Measurements from ENCODE around the gene KCNH1. TPM values are rescaled to one million over a fixed set of nuclear protein-coding genes. Genes with fewer than 3 reads are reported as not detected.
"Not testable (repeated sequence)": the region's sequence is repeated elsewhere in the genome, so short reads cannot be mapped to it uniquely, and the experiment has no call there.

KCNH1 gene
- total and polyA plus RNA-seq, 2 of the 4 experiments (the other 2 are of a cell fraction), result 0.27 to 0.54 TPM

DNA sequence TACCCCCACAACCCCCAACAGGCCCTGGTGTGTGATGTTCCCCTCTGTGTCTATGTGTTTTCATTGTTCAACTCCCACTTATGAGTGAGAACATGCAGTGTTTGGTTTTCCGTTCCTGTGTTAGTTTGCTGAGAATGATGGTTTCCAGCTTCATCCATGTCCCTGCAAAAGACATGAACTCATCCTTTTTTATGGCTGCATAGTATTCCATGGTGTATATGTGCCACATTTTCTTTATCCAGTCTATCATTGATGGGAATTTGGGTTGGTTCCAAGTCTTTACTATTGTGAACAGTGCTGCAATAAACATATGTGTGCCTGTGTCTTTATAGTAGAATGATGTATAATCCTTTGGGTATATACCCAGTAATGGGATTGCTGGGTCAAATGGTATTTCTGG is 122.8 kb downstream of the KCNH1 start:
- H3K27me3 ChIP-seq (ENCODE audit: control insufficient read depth, insufficient read depth, low read length); H4K8ac ChIP-seq (ENCODE audit: low read depth in 2 of 2, low read length in 2 of 2); POLR2A ChIA-PET (ENCODE audit: unreplicated experiment); H2BK120ac ChIP-seq (ENCODE audit: low read depth, low read length); DNase-seq; in situ Hi-C loops (cut with MboI; ENCODE audit: low sequenced_read_pairs); ATAC-seq (ENCODE audit: low read depth); H3K4me1 ChIP-seq (ENCODE audit: control insufficient read depth, insufficient read depth, low read length); H3K9me3 ChIP-seq (ENCODE audit: control insufficient read depth, insufficient read depth, low read length); H3K79me1 ChIP-seq (ENCODE audit: low read depth in 1 of 2, low read length in 2 of 2); H4K91ac ChIP-seq (ENCODE audit: insufficient read depth, low read depth, low read length); intact Hi-C loops (cut with micrococcal nuclease); H3K23ac ChIP-seq (ENCODE audit: low read depth, low read length); H2AK9ac ChIP-seq (replicated peaks; ENCODE audit: low read depth, low read length, poor library complexity); H2AK5ac ChIP-seq (ENCODE audit: low read depth, low read length); H4K5ac ChIP-seq (ENCODE audit: low read depth, low read length); H3K9ac ChIP-seq (ENCODE audit: low read depth, low read length); H3K4me3 ChIP-seq (ENCODE audit: insufficient read depth, low read depth, low read length); BruUV-seq (replicated peaks); H3K56ac ChIP-seq (ENCODE audit: extremely low read depth, insufficient read depth, low read length); H3K14ac ChIP-seq (replicated peaks; ENCODE audit: low read depth, low read length); H3K4me2 ChIP-seq (ENCODE audit: low read depth, low read length); CTCF ChIA-PET; H4K20me1 ChIP-seq (ENCODE audit: insufficient read depth, low read length); H2AFZ ChIP-seq (replicated peaks; ENCODE audit: low read length, poor library complexity); H3K36me3 ChIP-seq (ENCODE audit: control insufficient read depth, insufficient read depth, low read length); H3K4ac ChIP-seq (ENCODE audit: low read depth, low read length); H3K9me1 ChIP-seq (ENCODE audit: insufficient read depth, low read length); H3K27ac ChIP-seq (ENCODE audit: insufficient read depth, low read length); H2BK5ac ChIP-seq (ENCODE audit: low read depth, low read length, poor library complexity, severe bottlenecking); H3K18ac ChIP-seq (ENCODE audit: low read depth, low read length); H2BK20ac ChIP-seq (ENCODE audit: low read depth, low read length); H2BK15ac ChIP-seq (ENCODE audit: low read depth, low read length); dilution Hi-C loops (cut with HindIII; ENCODE audit: low sequenced_read_pairs, unreplicated experiment): not testable (repeated sequence)
- WGBS, 2 experiments (ENCODE audit: extremely low coverage in 2 of 2, insufficient read length in 1 of 2), result no CpG with 5 or more reads among the region's 1 CpG
